DOHH2 (cell line): ENCODE measurements around the gene FGFR3.

ENCODE experiments used
- H3F3A ChIP-seq: fragments of 200-600 bp; sonication (generic), shearing (Covaris generic); 2 replicates; pipeline ENCODE4 v1.6.0; 2016; ENCODE audit warnings: antibody characterized with exemption, mild to moderate bottlenecking; ENCODE audit not compliant: control insufficient read depth, insufficient read depth
- H3K27ac ChIP-seq: fragments of 200-600 bp; sonication (generic); 2 replicates; pipeline ENCODE4 v1.5.1; 2014; ENCODE audit warnings: low read depth, mild to moderate bottlenecking, low read length, moderate library complexity
- H3K27me3 ChIP-seq: fragments of 200-600 bp; sonication (generic); 2 replicates; pipeline ENCODE4 v1.6.1; 2014; ENCODE audit warnings: mild to moderate bottlenecking, low read length, mixed read lengths; ENCODE audit not compliant: control insufficient read depth
- H3K36me3 ChIP-seq: fragments of 200-600 bp; sonication (generic); 2 replicates; pipeline ENCODE4 v1.6.1; 2014; ENCODE audit warnings: mild to moderate bottlenecking, low read length, moderate library complexity, mixed read lengths; ENCODE audit not compliant: control insufficient read depth
- H3K4me1 ChIP-seq: fragments of 200-600 bp; sonication (generic); 2 replicates; pipeline ENCODE4 v1.6.1; 2014; ENCODE audit warnings: mild to moderate bottlenecking, low read length, mixed read lengths; ENCODE audit not compliant: control insufficient read depth
- H3K4me2 ChIP-seq: fragments of 200-600 bp; sonication (generic); 2 replicates; pipeline ENCODE4 v1.6.0; 2014; ENCODE audit warnings: mild to moderate bottlenecking, low read length, moderate library complexity
- H3K4me3 ChIP-seq: fragments of 200-600 bp; sonication (generic); 2 replicates; pipeline ENCODE4 v1.5.1; 2014; ENCODE audit warnings: mild to moderate bottlenecking, low read length, mixed read lengths
- H3K79me2 ChIP-seq: fragments of 200-600 bp; sonication (generic); 2 replicates; pipeline ENCODE4 v1.6.1; 2014; ENCODE audit warnings: mild to moderate bottlenecking, low read length, mixed read lengths; ENCODE audit not compliant: control insufficient read depth
- H3K9me2 ChIP-seq: fragments of 200-600 bp; sonication (generic); replicated peaks from 2 replicates; pipeline ENCODE4 v1.6.1; 2014; ENCODE audit warnings: mild to moderate bottlenecking, low read length, mixed read lengths; ENCODE audit not compliant: control insufficient read depth
- H3K9me3 ChIP-seq: fragments of 200-600 bp; sonication (generic); 2 replicates; pipeline ENCODE4 v1.6.1; 2014; ENCODE audit warnings: antibody characterized with exemption, low read length, mixed read lengths; ENCODE audit not compliant: control insufficient read depth, insufficient read depth
- H4K20me1 ChIP-seq: fragments of 200-600 bp; sonication (generic); 2 replicates; pipeline ENCODE4 v1.6.0; 2014; ENCODE audit warnings: low read depth, mild to moderate bottlenecking, antibody characterized with exemption, low read length, moderate library complexity; ENCODE audit not compliant: control insufficient read depth, insufficient read depth
- EZH2phosphoT487 ChIP-seq: fragments of 200-600 bp; sonication (generic); IDR thresholded peaks from 2 replicates; pipeline ENCODE4 v1.6.1; 2017; ENCODE audit warnings: borderline replicate concordance, mild to moderate bottlenecking, antibody characterized with exemption, low read length, moderate library complexity, mixed read lengths
- TF ChIP-seq, protein P1 (sequence below): fragments of 200-600 bp; sonication (generic); IDR thresholded peaks from one replicate; pipeline ENCODE4 v1.5.1; 2014; ENCODE audit warnings: antibody characterized with exemption, mild to moderate bottlenecking, low read depth, low read length; ENCODE audit not compliant: poor library complexity, severe bottlenecking

Gene FGFR3

DNA sequence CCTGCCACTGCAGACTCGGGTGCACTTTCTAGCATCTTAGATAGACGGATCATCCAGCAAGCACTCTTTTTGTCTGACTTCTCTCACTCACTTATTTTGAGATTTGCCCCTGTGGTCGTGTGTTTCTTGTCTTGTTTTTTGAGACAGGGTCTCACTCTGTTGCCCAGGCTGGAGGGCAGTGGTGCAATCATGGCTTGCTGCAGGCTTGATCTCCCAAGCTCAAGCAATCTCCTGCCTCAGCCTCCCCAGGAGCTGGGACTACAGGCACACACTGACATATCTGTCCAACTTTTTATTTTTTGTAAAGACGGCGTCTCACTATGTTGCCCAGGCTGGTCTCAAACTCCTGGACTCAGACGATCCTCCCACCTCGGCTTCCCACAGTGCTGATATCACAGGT is 26.7 kb downstream of the FGFR3 start:
- Histone ChIP-seq H3K4me2 (no peak overlapping the region), H4K20me1 (no peaks in the 10 kb centered on the region), H3K4me1 (no peaks in the 10 kb centered on the region), H3K27ac (no peak overlapping the region), H3F3A (no peaks in the 10 kb centered on the region), H3K27me3 (no peaks in the 10 kb centered on the region), H3K9me3 (no peaks in the 10 kb centered on the region), H3K79me2 (no peaks in the 10 kb centered on the region), H3K4me3 (no peak overlapping the region), H3K36me3 (peaks cover 76% of the 10 kb centered on the region), H3K9me2 (no peaks in the 10 kb centered on the region)
- TF ChIP-seq EZH2phosphoT487: no peak
- TF ChIP-seq, protein P1, sequence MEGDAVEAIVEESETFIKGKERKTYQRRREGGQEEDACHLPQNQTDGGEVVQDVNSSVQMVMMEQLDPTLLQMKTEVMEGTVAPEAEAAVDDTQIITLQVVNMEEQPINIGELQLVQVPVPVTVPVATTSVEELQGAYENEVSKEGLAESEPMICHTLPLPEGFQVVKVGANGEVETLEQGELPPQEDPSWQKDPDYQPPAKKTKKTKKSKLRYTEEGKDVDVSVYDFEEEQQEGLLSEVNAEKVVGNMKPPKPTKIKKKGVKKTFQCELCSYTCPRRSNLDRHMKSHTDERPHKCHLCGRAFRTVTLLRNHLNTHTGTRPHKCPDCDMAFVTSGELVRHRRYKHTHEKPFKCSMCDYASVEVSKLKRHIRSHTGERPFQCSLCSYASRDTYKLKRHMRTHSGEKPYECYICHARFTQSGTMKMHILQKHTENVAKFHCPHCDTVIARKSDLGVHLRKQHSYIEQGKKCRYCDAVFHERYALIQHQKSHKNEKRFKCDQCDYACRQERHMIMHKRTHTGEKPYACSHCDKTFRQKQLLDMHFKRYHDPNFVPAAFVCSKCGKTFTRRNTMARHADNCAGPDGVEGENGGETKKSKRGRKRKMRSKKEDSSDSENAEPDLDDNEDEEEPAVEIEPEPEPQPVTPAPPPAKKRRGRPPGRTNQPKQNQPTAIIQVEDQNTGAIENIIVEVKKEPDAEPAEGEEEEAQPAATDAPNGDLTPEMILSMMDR: no peak

DNA sequence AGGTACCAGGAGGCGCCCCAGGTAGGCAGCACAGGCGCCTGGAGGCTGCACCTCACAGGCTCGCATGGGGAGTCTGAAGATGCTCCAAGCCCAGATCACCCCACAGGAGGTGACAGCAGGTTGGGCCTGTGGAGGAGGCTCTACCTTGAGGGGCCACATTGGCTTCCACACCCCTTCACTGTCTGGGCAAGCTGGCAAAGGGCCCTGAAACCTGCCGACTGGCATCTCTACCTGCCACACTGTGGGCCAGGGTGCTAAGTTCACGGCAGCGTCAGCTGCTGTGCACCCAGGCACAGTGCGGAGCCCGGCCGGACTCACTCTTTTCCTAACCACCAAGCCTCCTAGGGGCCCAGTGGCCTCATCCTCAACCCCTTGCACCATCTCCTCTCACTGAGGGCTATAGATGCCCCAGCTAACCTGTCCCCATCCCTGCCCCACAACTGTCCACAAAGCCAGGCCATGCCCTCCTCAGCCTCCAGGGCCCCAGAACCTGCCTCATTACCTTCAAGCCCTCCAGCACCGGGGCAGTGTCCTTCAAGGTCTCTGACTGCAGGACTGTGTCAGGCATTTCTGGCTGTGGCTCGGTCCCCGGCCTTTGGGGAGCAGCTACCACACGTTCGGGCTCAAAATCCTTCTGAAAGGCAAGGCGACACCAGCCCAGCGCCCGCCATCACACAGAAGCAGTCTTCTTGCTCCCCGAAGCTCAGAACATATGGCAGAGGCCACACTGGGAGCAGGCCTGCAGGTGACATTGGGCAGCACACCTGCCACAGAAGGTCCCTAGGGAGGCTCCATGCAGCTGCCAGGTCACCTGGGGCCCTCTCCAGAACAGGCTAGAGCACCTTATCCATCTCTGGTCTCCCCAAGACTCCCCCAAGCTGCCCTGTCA is 28.8 kb downstream of the FGFR3 start:
- H3K4me3 ChIP-seq: no peak overlapping the region
- no peaks in the 10 kb centered on the region for H3K4me1 ChIP-seq
- no peaks in the 10 kb centered on the region for H4K20me1 ChIP-seq
- no peaks in the 10 kb centered on the region for H3K9me3 ChIP-seq
- TF ChIP-seq EZH2phosphoT487: no peak
- TF ChIP-seq, protein P1: no peak
- H3K4me2 ChIP-seq: no peak overlapping the region
- no peak overlapping the region for H3K27ac ChIP-seq
- H3K79me2 ChIP-seq: no peaks in the 10 kb centered on the region
- no peaks in the 10 kb centered on the region for H3F3A ChIP-seq
- peaks cover 68% of the 10 kb centered on the region for H3K36me3 ChIP-seq
- H3K9me2 ChIP-seq: no peaks in the 10 kb centered on the region
- no peaks in the 10 kb centered on the region for H3K27me3 ChIP-seq

DNA sequence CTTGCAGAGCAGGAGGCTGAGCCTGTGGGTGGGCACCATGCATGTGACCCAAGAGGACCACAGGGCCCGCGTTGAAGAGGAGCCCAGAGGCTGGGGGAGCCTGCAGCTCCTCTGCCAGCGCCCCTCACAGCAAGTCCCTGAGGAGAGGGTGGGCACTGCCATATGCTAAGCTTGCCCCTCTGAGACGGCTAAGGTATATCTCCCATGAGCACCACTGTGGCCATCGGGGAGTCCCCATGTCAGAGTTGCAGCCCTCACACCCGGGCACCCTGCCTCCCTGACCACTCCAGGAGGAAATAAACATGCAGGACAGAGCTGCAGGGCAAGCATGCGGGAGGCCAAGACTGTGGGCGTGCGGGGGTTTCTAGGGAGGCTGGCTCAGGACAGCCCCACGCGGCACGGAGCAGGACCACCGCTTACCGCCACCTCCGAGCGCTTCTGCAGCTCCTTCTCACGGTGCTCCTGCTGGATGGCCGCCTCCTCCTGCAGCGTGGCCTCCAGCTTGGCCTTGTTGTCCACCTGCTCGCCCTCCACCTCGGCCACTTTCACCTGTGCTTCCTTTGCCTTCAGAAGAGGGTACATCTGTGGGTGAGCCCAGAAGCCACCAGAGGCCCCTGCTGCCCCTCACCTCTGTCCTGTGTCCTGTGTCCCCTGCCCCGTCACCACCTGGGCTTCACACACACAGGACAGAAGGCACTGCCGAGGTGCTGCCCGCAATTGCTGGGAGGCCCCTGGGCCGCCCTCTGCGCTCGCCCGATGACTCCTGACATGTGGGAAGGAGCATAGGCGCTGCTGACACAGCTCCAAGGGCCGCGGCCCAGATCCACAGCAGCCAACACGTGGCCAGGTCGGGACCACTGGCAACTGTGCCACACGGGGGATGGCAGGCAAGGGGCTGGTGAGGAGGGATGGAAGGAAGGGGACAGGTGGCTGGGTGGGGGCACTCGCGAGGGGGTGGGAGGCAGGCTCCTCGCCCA is 29.8 kb downstream of the FGFR3 start:
- no peak for TF ChIP-seq EZH2phosphoT487
- TF ChIP-seq, protein P1: no peak
- no peaks in the 10 kb centered on the region for H4K20me1 ChIP-seq

More for the DNA sequence above, 29.8 kb downstream of the FGFR3 start:
- no peaks in the 10 kb centered on the region for H3K9me2 ChIP-seq
- no peaks in the 10 kb centered on the region for H3K27me3 ChIP-seq
- no peaks in the 10 kb centered on the region for H3K9me3 ChIP-seq
- H3F3A ChIP-seq: no peaks in the 10 kb centered on the region
- no peak overlapping the region for H3K4me3 ChIP-seq
- no peak overlapping the region for H3K27ac ChIP-seq
- H3K4me1 ChIP-seq: no peaks in the 10 kb centered on the region
- H3K4me2 ChIP-seq: no peak overlapping the region
- H3K36me3 ChIP-seq: peaks cover 61% of the 10 kb centered on the region
- H3K79me2 ChIP-seq: no peaks in the 10 kb centered on the region
